ENCODE data around the gene BFSP2.
A peak's percentile ranks its signal among the peaks of the same experiment; 100 is the strongest.

BFSP2 gene

DNA sequence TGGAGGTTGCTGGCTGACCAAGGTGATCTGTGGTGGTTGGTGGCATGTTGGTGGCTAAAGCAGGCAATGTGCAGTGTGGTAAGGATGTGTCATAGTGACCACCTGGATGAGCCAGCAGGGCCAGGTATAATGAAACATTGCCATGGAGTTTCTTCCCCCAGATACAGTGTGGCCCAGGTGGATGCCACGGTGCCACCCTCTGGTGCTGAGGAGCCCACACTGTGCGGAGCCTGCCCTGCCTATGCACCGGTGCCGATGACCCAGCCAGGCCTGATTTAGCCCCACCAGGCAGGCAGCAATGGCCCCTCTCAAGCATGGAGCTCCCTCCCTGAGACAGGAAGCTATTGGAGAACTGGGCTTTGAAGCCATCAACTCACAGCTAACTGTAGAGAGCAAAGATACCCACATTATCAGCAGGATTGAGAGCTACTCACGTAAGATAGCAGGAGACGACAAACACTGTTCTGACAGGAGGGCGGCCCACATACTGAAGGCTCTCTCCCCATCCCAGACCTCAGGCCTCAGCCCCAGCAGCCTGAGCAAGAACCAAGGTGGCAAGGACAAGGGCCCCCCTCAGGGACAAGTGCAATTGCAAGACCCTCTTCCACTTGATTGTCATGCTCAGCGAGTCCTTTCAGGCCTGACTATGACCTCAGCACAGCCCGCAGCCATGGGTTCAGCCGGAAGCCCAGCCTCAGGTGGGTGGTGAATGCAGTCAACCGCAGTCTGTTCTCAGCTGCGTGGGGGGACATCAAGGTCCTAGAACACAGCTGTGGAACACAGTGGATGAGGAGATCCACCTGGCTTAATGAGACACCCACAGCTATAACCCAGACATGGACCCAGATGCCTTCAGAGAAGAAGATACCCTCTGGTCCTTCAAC, 90.9 kb downstream of the BFSP2 start:
- H3K27ac ChIP-seq (ENCODE audit: low read depth, low read length, poor library complexity, severe bottlenecking): peak overlapping the region; percentile 96
- H3K4me3 ChIP-seq (ENCODE audit: low read depth, low read length, poor library complexity, severe bottlenecking): peak overlapping the region; percentile 64
- peaks cover 16% of the 10 kb centered on the region; the same call in 1 of the 2 replicates for H3K79me2 ChIP-seq (ENCODE audit: insufficient read depth, low read length)
- H3K4me1 ChIP-seq (ENCODE audit: insufficient read depth, low read length, severe bottlenecking): peaks cover 78% of the 10 kb centered on the region
- H3K9me3 ChIP-seq (ENCODE audit: low read length): peaks cover 20% of the 10 kb centered on the region
- no peaks in the 10 kb centered on the region; the same call in 1 of the 2 replicates for H3F3A ChIP-seq (ENCODE audit: insufficient read depth, low read length)
- H3K9ac ChIP-seq (ENCODE audit: low read length): peak overlapping the region; percentile 85
- H3K4me2 ChIP-seq (ENCODE audit: low read length): peak overlapping the region; percentile 83
- no peaks in the 10 kb centered on the region for H3K9me2 ChIP-seq (ENCODE audit: low read depth, low read length)
- no peak for TF ChIP-seq EZH2 (IDR thresholded peaks at IDR 0.05; ENCODE audit: borderline replicate concordance, low read length)
- TF ChIP-seq, protein P1, sequence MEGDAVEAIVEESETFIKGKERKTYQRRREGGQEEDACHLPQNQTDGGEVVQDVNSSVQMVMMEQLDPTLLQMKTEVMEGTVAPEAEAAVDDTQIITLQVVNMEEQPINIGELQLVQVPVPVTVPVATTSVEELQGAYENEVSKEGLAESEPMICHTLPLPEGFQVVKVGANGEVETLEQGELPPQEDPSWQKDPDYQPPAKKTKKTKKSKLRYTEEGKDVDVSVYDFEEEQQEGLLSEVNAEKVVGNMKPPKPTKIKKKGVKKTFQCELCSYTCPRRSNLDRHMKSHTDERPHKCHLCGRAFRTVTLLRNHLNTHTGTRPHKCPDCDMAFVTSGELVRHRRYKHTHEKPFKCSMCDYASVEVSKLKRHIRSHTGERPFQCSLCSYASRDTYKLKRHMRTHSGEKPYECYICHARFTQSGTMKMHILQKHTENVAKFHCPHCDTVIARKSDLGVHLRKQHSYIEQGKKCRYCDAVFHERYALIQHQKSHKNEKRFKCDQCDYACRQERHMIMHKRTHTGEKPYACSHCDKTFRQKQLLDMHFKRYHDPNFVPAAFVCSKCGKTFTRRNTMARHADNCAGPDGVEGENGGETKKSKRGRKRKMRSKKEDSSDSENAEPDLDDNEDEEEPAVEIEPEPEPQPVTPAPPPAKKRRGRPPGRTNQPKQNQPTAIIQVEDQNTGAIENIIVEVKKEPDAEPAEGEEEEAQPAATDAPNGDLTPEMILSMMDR (IDR thresholded peaks at IDR 0.05; ENCODE audit: low read length): peak; percentile 31; the same call in 1 of the 2 replicates
- H2AFZ ChIP-seq (ENCODE audit: low read length): no peak overlapping the region
- peaks cover 37% of the 10 kb centered on the region for H3K36me3 ChIP-seq (ENCODE audit: insufficient read depth, low read length)
- H3K27me3 ChIP-seq (ENCODE audit: insufficient read depth, low read length): no peaks in the 10 kb centered on the region
- H4K20me1 ChIP-seq (ENCODE audit: insufficient read depth, low read length): no peaks in the 10 kb centered on the region

DNA sequence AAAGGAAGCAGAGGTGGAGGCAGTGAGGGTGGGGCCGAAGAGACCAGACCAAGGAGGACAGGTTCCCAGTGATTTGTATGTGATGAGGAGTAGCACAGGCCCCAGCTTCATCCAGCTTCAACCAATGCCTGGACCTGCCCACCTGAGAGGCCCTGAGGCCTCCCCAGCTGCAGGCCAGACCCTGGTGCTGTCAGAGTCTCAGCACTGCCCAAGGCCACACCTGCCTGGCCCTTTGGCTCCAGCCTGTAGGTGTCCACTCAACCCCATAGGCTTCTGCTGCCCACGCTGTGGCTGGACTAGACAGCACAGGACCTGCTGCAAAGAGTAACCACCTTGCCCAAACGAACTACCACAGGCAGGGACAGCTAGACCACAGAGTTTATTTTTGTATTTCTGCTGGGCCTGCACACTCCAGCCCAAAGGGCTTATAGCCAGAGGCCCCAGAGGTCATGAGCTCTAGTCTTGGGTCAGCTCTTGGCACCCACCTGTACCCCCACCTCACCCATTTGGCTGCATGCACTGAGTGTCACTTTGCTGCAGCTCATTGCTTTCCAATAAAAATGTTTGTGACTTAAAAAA, 91.7 kb downstream of the BFSP2 start:
- Histone ChIP-seq H3K9me3 (ENCODE audit: low read length) (peaks cover 15% of the 10 kb centered on the region), H3K4me3 (ENCODE audit: low read depth, low read length, poor library complexity, severe bottlenecking) (peak overlapping the region; percentile 64), H3K4me2 (ENCODE audit: low read length) (peak overlapping the region; percentile 83), H3K79me2 (ENCODE audit: insufficient read depth, low read length) (peaks cover 16% of the 10 kb centered on the region; the same call in 1 of the 2 replicates), H3K9ac (ENCODE audit: low read length) (peak overlapping the region; percentile 85), H3K4me1 (ENCODE audit: insufficient read depth, low read length, severe bottlenecking) (peaks cover 83% of the 10 kb centered on the region), H3F3A (ENCODE audit: insufficient read depth, low read length) (no peaks in the 10 kb centered on the region; the same call in 1 of the 2 replicates), H3K27ac (ENCODE audit: low read depth, low read length, poor library complexity, severe bottlenecking) (peak overlapping the region; percentile 96), H2AFZ (ENCODE audit: low read length) (no peak overlapping the region), H3K36me3 (ENCODE audit: insufficient read depth, low read length) (peaks cover 30% of the 10 kb centered on the region), H3K9me2 (ENCODE audit: low read depth, low read length) (no peaks in the 10 kb centered on the region), H3K27me3 (ENCODE audit: insufficient read depth, low read length) (no peaks in the 10 kb centered on the region), H4K20me1 (ENCODE audit: insufficient read depth, low read length) (no peaks in the 10 kb centered on the region)
- TF ChIP-seq, protein P1 (IDR thresholded peaks at IDR 0.05; ENCODE audit: low read length): no peak
- TF ChIP-seq EZH2 (IDR thresholded peaks at IDR 0.05; ENCODE audit: borderline replicate concordance, low read length): no peak

DNA sequence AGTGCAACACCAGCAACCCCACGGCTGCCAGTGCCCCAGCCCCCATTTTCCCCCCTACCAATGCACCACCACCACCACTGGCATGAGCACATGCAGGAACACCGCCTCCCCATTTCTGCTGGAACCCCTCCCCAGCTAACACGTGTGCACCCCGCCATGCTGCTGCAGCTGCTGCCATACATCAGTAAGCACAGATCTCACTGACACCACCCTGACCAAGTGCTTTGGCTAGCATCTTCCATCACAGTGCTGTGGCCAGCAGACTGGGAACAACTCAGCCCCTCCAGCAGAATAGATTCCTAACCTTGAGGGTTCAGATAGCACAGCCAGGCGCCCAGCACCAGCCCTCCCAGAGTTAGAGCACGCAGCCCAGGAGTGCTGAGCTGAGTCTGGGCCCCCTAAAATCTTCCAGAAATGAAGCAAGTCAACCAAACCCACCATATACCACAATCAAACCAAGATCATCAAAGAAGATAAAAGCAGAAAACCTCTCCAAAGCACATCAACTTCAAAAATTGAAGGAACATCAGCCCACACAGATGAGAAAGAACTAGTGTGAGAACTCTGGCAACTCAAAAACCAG, 92.4 kb downstream of the BFSP2 start:
- Histone ChIP-seq H3K79me2 (ENCODE audit: insufficient read depth, low read length) (peaks cover 16% of the 10 kb centered on the region; the same call in 1 of the 2 replicates), H3K27ac (ENCODE audit: low read depth, low read length, poor library complexity, severe bottlenecking) (peak overlapping the region; percentile 96), H3K9me2 (ENCODE audit: low read depth, low read length) (no peaks in the 10 kb centered on the region), H3K27me3 (ENCODE audit: insufficient read depth, low read length) (no peaks in the 10 kb centered on the region), H3K4me3 (ENCODE audit: low read depth, low read length, poor library complexity, severe bottlenecking) (peak overlapping the region; percentile 64), H3K9me3 (ENCODE audit: low read length) (peaks cover 8% of the 10 kb centered on the region; the same call in 1 of the 2 replicates), H3K9ac (ENCODE audit: low read length) (peak overlapping the region; percentile 85), H3F3A (ENCODE audit: insufficient read depth, low read length) (no peaks in the 10 kb centered on the region; the same call in 1 of the 2 replicates), H4K20me1 (ENCODE audit: insufficient read depth, low read length) (no peaks in the 10 kb centered on the region), H3K4me2 (ENCODE audit: low read length) (peak overlapping the region; percentile 83), H3K36me3 (ENCODE audit: insufficient read depth, low read length) (peaks cover 24% of the 10 kb centered on the region), H3K4me1 (ENCODE audit: insufficient read depth, low read length, severe bottlenecking) (peaks cover 83% of the 10 kb centered on the region), H2AFZ (ENCODE audit: low read length) (no peak overlapping the region)
- TF ChIP-seq EZH2 (IDR thresholded peaks at IDR 0.05; ENCODE audit: borderline replicate concordance, low read length): no peak
- TF ChIP-seq, protein P1 (IDR thresholded peaks at IDR 0.05; ENCODE audit: low read length): no peak
